Mucosa of rectum (tissue), 2 donors: ENCODE results near the gene BCKDHA.

Experiments
- H3K27ac ChIP-seq, 2 donors: one replicate each; pipeline ENCODE4 v1.7.0; 2013; ENCODE audit warnings: inconsistent platforms in 2 of 2, low read depth in 2 of 2, low read length in 2 of 2
- H3K27me3 ChIP-seq, 2 donors: one replicate each; pipeline ENCODE4 v1.7.0; 2013; ENCODE audit warnings: low read length in 2 of 2; ENCODE audit not compliant: control insufficient read depth in 2 of 2, insufficient read depth in 2 of 2
- H3K36me3 ChIP-seq, 2 donors: one replicate each; pipeline ENCODE4 v1.7.0; 2013; ENCODE audit warnings: low read length in 2 of 2; ENCODE audit not compliant: control insufficient read depth in 2 of 2, insufficient read depth in 2 of 2
- H3K4me1 ChIP-seq, 2 donors: one replicate each; pipeline ENCODE4 v1.7.0; 2013; ENCODE audit warnings: low read length in 2 of 2, mild to moderate bottlenecking in 1 of 2; ENCODE audit not compliant: control insufficient read depth in 2 of 2, insufficient read depth in 2 of 2
- H3K4me3 ChIP-seq, 2 donors: one replicate each; pipeline ENCODE4 v1.7.0; 2013; ENCODE audit warnings: low read length in 2 of 2
- H3K9ac ChIP-seq, 2 donors: one replicate each; pipeline ENCODE4 v1.7.0; 2013; ENCODE audit warnings: low read length in 2 of 2, low read depth in 1 of 2, mild to moderate bottlenecking in 1 of 2
- H3K9me3 ChIP-seq, 2 donors: one replicate each; pipeline ENCODE4 v1.7.0; 2013; ENCODE audit warnings: low read length in 2 of 2; ENCODE audit not compliant: control insufficient read depth in 2 of 2
- donor health status: healthy.
- donor health status: Normal muscosa, but diverticular disease.

BCKDHA gene

DNA sequence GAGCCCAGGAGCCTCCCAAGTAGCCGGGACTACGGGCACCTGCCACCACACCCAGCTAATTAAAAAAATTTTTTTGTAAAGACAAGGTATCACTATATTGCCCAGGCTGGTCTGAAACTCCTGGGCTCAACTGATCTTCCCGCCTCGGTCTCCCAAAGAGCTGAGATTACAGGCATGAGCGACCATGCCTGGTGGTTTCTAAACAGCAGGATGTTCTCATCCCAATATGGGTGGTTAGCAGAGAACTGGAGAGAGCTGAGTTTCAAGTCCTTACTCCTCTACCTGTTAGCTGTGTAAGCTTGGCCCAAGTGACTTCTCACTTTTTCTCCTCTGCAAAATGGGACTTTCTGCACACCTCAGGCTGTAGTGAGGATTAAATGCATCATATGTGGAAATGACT is 13.3 kb upstream of the BCKDHA start:
- Histone ChIP-seq H3K4me3 (no peak overlapping the region), H3K9me3 (no peaks in the 10 kb centered on the region), H3K27ac (no peak overlapping the region), H3K36me3 (peaks cover 2 to 13% of the 10 kb centered on the region in 2 donors), H3K9ac (no peak overlapping the region), H3K27me3 (no peaks in the 10 kb centered on the region), H3K4me1 (no peaks in the 10 kb centered on the region)

DNA sequence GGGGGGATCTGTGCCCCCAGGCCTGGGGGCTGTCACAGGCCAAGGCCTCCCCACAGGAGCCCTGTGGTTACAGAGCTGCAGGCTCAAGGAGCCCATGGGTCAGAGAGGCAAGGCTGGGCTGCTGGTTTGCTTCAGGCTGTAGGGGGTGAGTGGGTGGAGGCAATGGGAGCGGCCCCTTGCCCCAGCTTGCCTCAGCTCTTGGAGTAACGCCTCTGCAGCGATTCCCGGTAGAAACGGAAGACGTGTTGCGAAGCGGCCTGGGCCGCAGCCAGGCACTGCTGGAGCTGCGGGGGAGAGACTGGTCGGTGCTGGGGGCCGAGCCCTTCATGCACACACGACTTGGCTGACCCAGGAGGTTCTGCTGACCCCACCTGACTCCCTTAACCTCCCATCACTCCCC is 11.2 kb upstream of the BCKDHA start:
- no peak overlapping the region for H3K9ac ChIP-seq
- peaks cover 20 to 28% of the 10 kb centered on the region in 2 donors for H3K36me3 ChIP-seq
- H3K27me3 ChIP-seq: no peaks in the 10 kb centered on the region
- no peak overlapping the region for H3K4me3 ChIP-seq
- no peak overlapping the region for H3K27ac ChIP-seq
- no peaks in the 10 kb centered on the region for H3K9me3 ChIP-seq
- H3K4me1 ChIP-seq: no peaks in the 10 kb centered on the region

GRCh38 chr19:41391618-41392017 is 6.0 kb upstream of the BCKDHA start:
- Histone ChIP-seq H3K9ac (no peak overlapping the region), H3K27me3 (no peaks in the 10 kb centered on the region), H3K36me3 (peaks cover 28 to 34% of the 10 kb centered on the region in 2 donors), H3K9me3 (no peaks in the 10 kb centered on the region), H3K27ac (no peak overlapping the region), H3K4me1 (no peaks in the 10 kb centered on the region), H3K4me3 (no peak overlapping the region)

- H3K4me3 ChIP-seq: no peak overlapping the region
- H3K27me3 ChIP-seq: no peaks in the 10 kb centered on the region
- peaks cover 26 to 30% of the 10 kb centered on the region in 2 donors for H3K36me3 ChIP-seq
- no peaks in the 10 kb centered on the region for H3K9me3 ChIP-seq
- H3K27ac ChIP-seq: no peak overlapping the region
- H3K4me1 ChIP-seq: peaks cover 3 to 4% of the 10 kb centered on the region in 2 donors
- H3K9ac ChIP-seq: no peak overlapping the region
These were observed 4.8 kb upstream of the BCKDHA start for GRCh38 chr19:41392775-41393174.

DNA sequence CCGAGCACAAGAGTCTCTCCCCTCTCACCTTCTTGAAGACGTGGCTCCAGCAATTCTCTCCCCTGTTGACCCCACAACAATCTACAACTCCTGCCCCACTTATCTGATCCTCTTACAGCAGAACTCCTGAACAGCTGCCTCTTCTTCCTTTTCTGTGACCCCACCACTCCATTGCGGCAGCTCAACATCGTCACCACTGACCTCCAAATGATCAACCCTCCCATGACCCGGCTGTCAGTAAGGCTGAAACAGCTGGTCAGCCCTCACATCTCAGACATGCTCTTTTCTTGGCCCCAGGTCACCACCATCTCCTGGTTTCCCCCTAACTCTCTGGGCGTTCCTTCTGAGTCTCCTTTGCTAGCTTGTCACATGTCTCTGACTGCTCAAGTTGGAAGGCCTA is 2.3 kb upstream of the BCKDHA start:
- no peak overlapping the region for H3K4me3 ChIP-seq
- H3K4me1 ChIP-seq: peaks cover 12 to 13% of the 10 kb centered on the region in 2 donors
- H3K27me3 ChIP-seq: no peaks in the 10 kb centered on the region
- H3K36me3 ChIP-seq: peaks cover 16 to 18% of the 10 kb centered on the region in 2 donors
- no peak overlapping the region for H3K27ac ChIP-seq
- H3K9ac ChIP-seq: no peak overlapping the region
- H3K9me3 ChIP-seq: no peaks in the 10 kb centered on the region

DNA sequence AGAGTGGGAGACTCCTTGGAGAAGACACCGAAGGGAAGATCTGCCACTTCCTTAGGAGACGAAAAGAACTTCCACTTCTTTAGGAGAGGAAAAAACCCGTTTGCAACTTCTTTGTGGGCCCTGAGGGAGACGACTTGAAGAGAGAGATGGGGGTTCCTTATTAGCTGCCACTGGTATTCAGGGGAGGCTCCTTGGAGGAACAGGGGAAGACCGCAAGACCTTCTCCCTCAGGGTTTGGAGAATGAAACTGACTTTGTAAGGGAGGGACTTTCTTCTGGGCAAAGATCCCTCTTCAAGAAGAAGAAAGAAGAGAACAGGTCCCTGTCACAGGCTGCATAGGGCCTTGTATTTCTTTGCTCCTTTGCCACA is 416 bp downstream of the BCKDHA start:
- Histone ChIP-seq H3K36me3 (no peaks in the 10 kb centered on the region), H3K9ac (peak overlapping the region; percentile 91 to 97), H3K4me1 (peaks cover 12 to 13% of the 10 kb centered on the region in 2 donors), H3K9me3 (no peaks in the 10 kb centered on the region), H3K27ac (peak overlapping the region; percentile 90 to 92), H3K4me3 (peak overlapping the region; percentile 97 to 100), H3K27me3 (no peaks in the 10 kb centered on the region)

- Histone ChIP-seq H3K36me3 (no peaks in the 10 kb centered on the region), H3K27ac (no peak overlapping the region), H3K9ac (peak overlapping the region; percentile 91 to 97), H3K4me3 (peak overlapping the region; percentile 97 to 100), H3K4me1 (peaks cover 12 to 13% of the 10 kb centered on the region in 2 donors), H3K9me3 (no peaks in the 10 kb centered on the region), H3K27me3 (no peaks in the 10 kb centered on the region)
These were observed 980 bp downstream of the BCKDHA start for GRCh38 chr19:41398598-41398997.

DNA sequence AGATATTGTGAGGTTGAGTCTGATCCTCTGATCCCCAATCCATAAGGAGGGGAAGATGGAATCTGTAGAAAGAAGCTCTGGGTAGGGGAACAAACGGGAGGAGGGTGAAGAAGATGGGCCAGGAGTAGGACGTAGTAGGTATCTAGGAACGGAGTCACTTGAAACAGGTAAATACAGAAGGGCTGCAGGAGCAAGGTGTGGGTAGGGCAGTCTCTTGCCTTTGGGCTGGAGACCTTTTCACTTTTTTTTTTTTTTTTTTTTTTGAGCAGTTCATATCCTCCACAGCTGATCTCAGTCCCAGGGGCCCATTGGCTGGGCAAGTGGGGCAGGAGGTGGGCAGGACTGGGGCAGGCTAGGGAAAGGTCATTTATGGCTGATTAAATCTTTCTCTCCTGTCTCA is 1.5 kb downstream of the BCKDHA start:
- H3K9ac ChIP-seq: peak overlapping the region in 1 of 2 donors; percentile 32

DNA sequence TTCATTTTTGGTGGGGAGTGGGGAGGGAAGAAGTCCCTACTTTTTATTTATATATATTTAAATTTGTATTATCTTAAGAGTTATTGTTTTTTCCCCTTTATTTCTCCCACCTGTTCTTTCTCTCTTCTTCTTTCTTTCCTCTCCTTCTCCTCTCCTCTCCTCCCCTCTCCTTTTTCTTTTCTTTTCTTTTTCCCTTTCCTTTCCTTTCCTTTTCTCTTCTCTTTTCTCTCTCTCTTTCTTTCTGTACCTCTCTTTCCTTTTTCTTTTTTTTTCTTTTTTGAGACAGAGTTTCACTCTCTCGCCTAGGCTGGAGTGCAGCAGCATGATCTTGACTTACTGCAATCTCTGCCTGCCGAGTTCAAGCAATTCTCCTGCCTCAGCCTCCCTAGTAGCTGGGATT is 1.9 kb downstream of the BCKDHA start:
- Histone ChIP-seq H3K4me1 (peaks cover 12 to 13% of the 10 kb centered on the region in 2 donors), H3K9ac (no peak overlapping the region), H3K27me3 (no peaks in the 10 kb centered on the region), H3K27ac (no peak overlapping the region), H3K9me3 (no peaks in the 10 kb centered on the region), H3K36me3 (no peaks in the 10 kb centered on the region), H3K4me3 (no peak overlapping the region)

More for the DNA sequence above, 1.5 kb downstream of the BCKDHA start:
- Histone ChIP-seq H3K36me3 (no peaks in the 10 kb centered on the region), H3K4me3 (peak overlapping the region; percentile 97 to 100), H3K9me3 (no peaks in the 10 kb centered on the region), H3K4me1 (peaks cover 12 to 13% of the 10 kb centered on the region in 2 donors), H3K27ac (no peak overlapping the region), H3K27me3 (no peaks in the 10 kb centered on the region)

DNA sequence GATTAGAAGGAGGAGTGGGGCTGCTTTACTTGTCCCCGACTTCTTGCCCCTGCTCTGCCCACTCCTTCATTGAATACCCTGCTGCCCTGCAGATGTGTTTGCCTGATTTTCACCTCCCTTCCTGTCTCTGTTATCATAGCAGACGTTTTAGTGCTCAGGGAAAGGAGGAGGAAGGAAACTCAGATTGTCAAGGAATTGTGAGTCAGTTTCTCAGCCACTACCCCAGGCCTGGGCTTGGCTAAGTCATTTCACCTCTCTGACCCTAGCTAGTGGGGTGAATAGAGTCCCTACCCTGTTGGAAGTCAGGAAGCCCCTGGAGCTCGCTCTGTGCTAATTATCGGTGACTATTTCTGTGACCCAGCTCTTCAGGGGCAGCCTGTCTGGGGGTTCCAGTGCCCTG is 3.9 kb downstream of the BCKDHA start:
- H3K9me3 ChIP-seq: no peaks in the 10 kb centered on the region
- no peak overlapping the region for H3K9ac ChIP-seq
- no peak overlapping the region for H3K27ac ChIP-seq
- no peaks in the 10 kb centered on the region for H3K27me3 ChIP-seq
- H3K36me3 ChIP-seq: no peaks in the 10 kb centered on the region
- no peak overlapping the region for H3K4me3 ChIP-seq
- H3K4me1 ChIP-seq: peaks cover 12 to 13% of the 10 kb centered on the region in 2 donors

DNA sequence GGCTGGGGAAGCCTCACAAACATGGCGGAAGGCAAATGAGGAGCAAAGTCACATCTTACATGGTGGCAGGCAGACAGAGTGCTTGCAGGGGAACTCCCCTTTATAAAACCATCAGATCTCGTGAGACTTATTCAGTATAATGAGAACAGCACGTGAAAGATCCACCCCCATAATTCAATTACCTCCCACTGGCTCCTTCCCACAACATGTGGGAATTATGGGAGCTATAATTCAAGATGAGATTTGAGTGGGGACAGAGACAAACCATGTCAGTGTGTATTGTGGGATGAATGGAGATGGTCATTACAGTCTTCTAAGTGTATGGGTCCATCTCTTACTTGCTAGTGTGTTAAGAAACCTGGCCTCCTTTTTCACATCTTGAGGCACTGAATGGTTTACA is 4.4 kb downstream of the BCKDHA start:
- Histone ChIP-seq H3K4me1 (peaks cover 9% of the 10 kb centered on the region in 2 donors), H3K9ac (no peak overlapping the region), H3K27ac (no peak overlapping the region), H3K27me3 (no peaks in the 10 kb centered on the region), H3K4me3 (no peak overlapping the region), H3K36me3 (no peaks in the 10 kb centered on the region), H3K9me3 (no peaks in the 10 kb centered on the region)
